DND-41 (cell line): ENCODE measurements around the gene HOTAIR.
A peak's percentile ranks its signal among the peaks of the same experiment; 100 is the strongest.

Experiments
- ATAC-seq: fragments of 200-7000 bp; cut with Tn5 transposase; 3 replicates; pipeline ENCODE4 v1.9.1; 2021; ENCODE audit warnings: low read depth; ENCODE audit not compliant: insufficient read depth
- DNase-seq: peaks from one replicate; pipeline ENCODE4 v3.0.0-alpha.2; 2020
- H2AFZ ChIP-seq: 2 replicates; pipeline ENCODE4 v1.6.0; 2012; ENCODE audit warnings: low read depth, low read length
- H3K27ac ChIP-seq: 2 replicates; pipeline ENCODE4 v1.5.1; 2012; ENCODE audit warnings: low read length, inconsistent platforms
- H3K27me3 ChIP-seq: fragments of 200-600 bp; sonication (generic); 2 replicates; pipeline ENCODE4 v1.6.0; 2012; ENCODE audit warnings: low read length, mild to moderate bottlenecking, inconsistent platforms; ENCODE audit not compliant: insufficient read depth, poor library complexity
- H3K36me3 ChIP-seq: 2 replicates; pipeline ENCODE4 v1.5.1; 2012; ENCODE audit warnings: low read length, inconsistent platforms; ENCODE audit not compliant: insufficient read depth
- H3K4me1 ChIP-seq: 2 replicates; pipeline ENCODE4 v1.5.1; 2012; ENCODE audit warnings: mild to moderate bottlenecking, low read length; ENCODE audit not compliant: insufficient read depth
- H3K4me2 ChIP-seq: 2 replicates; pipeline ENCODE4 v1.6.0; 2012; ENCODE audit warnings: mild to moderate bottlenecking, moderate library complexity, low read length, inconsistent platforms; ENCODE audit not compliant: insufficient read depth
- H3K4me3 ChIP-seq, 2 experiments: fragments of 200-600 bp in 1 of 2; shearing (Covaris generic) in 1 of 2; 2 replicates each; pipeline ENCODE4 v1.5.1; 2012 to 2016; ENCODE audit warnings: inconsistent platforms in 2 of 2, low read length in 2 of 2, mild to moderate bottlenecking in 2 of 2, low read depth in 1 of 2, moderate library complexity in 1 of 2
- H3K79me2 ChIP-seq: 2 replicates; pipeline ENCODE4 v1.6.0; 2012; ENCODE audit warnings: low read length, inconsistent platforms; ENCODE audit not compliant: insufficient read depth
- H3K9ac ChIP-seq: 2 replicates; pipeline ENCODE4 v1.6.0; 2012; ENCODE audit warnings: low read depth, mild to moderate bottlenecking, inconsistent platforms, low read length, moderate library complexity
- H3K9me3 ChIP-seq: 2 replicates; pipeline ENCODE4 v1.5.1; 2012; ENCODE audit warnings: low read length, moderate library complexity, mild to moderate bottlenecking, inconsistent platforms; ENCODE audit not compliant: insufficient read depth, severe bottlenecking
- H4K20me1 ChIP-seq: 2 replicates; pipeline ENCODE4 v1.6.0; 2012; ENCODE audit warnings: low read length; ENCODE audit not compliant: insufficient read depth
- EZH2 ChIP-seq: IDR thresholded peaks from 3 replicates; pipeline ENCODE4 v1.6.1; 2012; ENCODE audit warnings: borderline replicate concordance, low read depth, mild to moderate bottlenecking, moderate library complexity, low read length, inconsistent platforms; ENCODE audit not compliant: severe bottlenecking
- TF ChIP-seq, protein P1 (sequence below): IDR thresholded peaks from 2 replicates; pipeline ENCODE4 v1.5.1; 2012; ENCODE audit warnings: borderline replicate concordance, low read length, moderate library complexity, mild to moderate bottlenecking; ENCODE audit not compliant: poor library complexity, severe bottlenecking; ENCODE audit errors: extremely low read depth

HOTAIR gene

GRCh38 chr12:53955036-53955775, 19.5 kb downstream of the HOTAIR start:
- Histone ChIP-seq H3K27ac (no peak overlapping the region), H3K27me3 (peaks cover 67% of the 10 kb centered on the region), H3K4me1 (no peaks in the 10 kb centered on the region), H3K79me2 (no peaks in the 10 kb centered on the region), H3K9me3 (no peaks in the 10 kb centered on the region), H4K20me1 (no peaks in the 10 kb centered on the region), H3K4me2 (no peak overlapping the region), H3K36me3 (no peaks in the 10 kb centered on the region), H2AFZ (no peak overlapping the region), H3K9ac (no peak overlapping the region), H3K4me3 (no peak overlapping the region)
- TF ChIP-seq EZH2, result no peak
- TF ChIP-seq, protein P1, sequence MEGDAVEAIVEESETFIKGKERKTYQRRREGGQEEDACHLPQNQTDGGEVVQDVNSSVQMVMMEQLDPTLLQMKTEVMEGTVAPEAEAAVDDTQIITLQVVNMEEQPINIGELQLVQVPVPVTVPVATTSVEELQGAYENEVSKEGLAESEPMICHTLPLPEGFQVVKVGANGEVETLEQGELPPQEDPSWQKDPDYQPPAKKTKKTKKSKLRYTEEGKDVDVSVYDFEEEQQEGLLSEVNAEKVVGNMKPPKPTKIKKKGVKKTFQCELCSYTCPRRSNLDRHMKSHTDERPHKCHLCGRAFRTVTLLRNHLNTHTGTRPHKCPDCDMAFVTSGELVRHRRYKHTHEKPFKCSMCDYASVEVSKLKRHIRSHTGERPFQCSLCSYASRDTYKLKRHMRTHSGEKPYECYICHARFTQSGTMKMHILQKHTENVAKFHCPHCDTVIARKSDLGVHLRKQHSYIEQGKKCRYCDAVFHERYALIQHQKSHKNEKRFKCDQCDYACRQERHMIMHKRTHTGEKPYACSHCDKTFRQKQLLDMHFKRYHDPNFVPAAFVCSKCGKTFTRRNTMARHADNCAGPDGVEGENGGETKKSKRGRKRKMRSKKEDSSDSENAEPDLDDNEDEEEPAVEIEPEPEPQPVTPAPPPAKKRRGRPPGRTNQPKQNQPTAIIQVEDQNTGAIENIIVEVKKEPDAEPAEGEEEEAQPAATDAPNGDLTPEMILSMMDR, result no peak
- DNase-seq (no peak), ATAC-seq (no peak)

GRCh38 chr12:53954694-53955035, 20.1 kb downstream of the HOTAIR start, which contains the start of gene HOXC12:
TSS of gene HOXC12 (plus strand) at chr12:53954903. CDS start at chr12:53954930, 27 bp downstream.
- no peaks in the 10 kb centered on the region for H3K79me2 ChIP-seq
- no peak for ATAC-seq
- H3K4me1 ChIP-seq, result no peaks in the 10 kb centered on the region
- no peaks in the 10 kb centered on the region for H4K20me1 ChIP-seq
- H3K9ac ChIP-seq, result no peak within 1 kb of the TSS
- no peak within 1 kb of the TSS for H3K4me2 ChIP-seq
- H3K27ac ChIP-seq, result no peak within 1 kb of the TSS
- TF ChIP-seq EZH2, result no peak
- TF ChIP-seq, protein P1, result no peak
- DNase-seq, result no peak
- no peak within 1 kb of the TSS for H2AFZ ChIP-seq
- H3K4me3 ChIP-seq, result no peak within 1 kb of the TSS
- H3K27me3 ChIP-seq, result peaks cover 68% of the 10 kb centered on the region
- no peaks in the 10 kb centered on the region for H3K36me3 ChIP-seq
- no peaks in the 10 kb centered on the region for H3K9me3 ChIP-seq

- H3K4me1 ChIP-seq, result no peaks in the 10 kb centered on the region
- H4K20me1 ChIP-seq, result no peaks in the 10 kb centered on the region
- no peak overlapping the region for H3K4me3 ChIP-seq
- no peaks in the 10 kb centered on the region for H3K36me3 ChIP-seq
- no peak overlapping the region for H3K4me2 ChIP-seq
- H3K79me2 ChIP-seq, result no peaks in the 10 kb centered on the region
- peaks cover 64% of the 10 kb centered on the region for H3K27me3 ChIP-seq
- H3K27ac ChIP-seq, result no peak overlapping the region
- no peak for ATAC-seq
- H3K9me3 ChIP-seq, result no peaks in the 10 kb centered on the region
- H2AFZ ChIP-seq, result no peak overlapping the region
- peak; percentile 23 for TF ChIP-seq EZH2
- TF ChIP-seq, protein P1, result no peak
- no peak overlapping the region for H3K9ac ChIP-seq
- no peak for DNase-seq
Measured at GRCh38 chr12:53953831-53954693, 20.7 kb downstream of the HOTAIR start.
